Gastrocnemius medialis (tissue), 4 donors: ENCODE measurements around the gene PRKAG1.

Experiments used
- CTCF ChIP-seq, 5 experiments: fragments of 450-650 bp in 3 of 5; fragments of 200-600 bp in 2 of 5; sonication (generic) in 2 of 5; IDR thresholded peaks in 4 of 5; conservative IDR thresholded peaks in 1 of 5; 1 replicate in 4 of 5; 2 replicates in 1 of 5; pipeline ENCODE4 v1.5.1; 2016 to 2019; ENCODE audit warnings: antibody characterized with exemption in 5 of 5, mild to moderate bottlenecking in 3 of 5, moderate library complexity in 3 of 5
- POLR2A ChIP-seq, 2 donors: fragments of 450-650 bp; IDR thresholded peaks; one replicate each; pipeline ENCODE4 v1.6.1; 2017; ENCODE audit warnings: antibody characterized with exemption in 2 of 2, mild to moderate bottlenecking in 2 of 2, moderate library complexity in 2 of 2

GRCh38 chr12:49008943-49009342, 9.6 kb downstream of the PRKAG1 start:
- TF ChIP-seq CTCF (IDR thresholded peaks at IDR 0.05 in 4 of 5, conservative IDR thresholded peaks at IDR 0.05 in 1 of 5), result no peak
- no peak for TF ChIP-seq POLR2A (IDR thresholded peaks at IDR 0.05)
